LHCN-M2 (cell line): ENCODE results near the gene JAKMIP2. TPM values are rescaled to one million over a fixed set of nuclear protein-coding genes. Genes with fewer than 3 reads are reported as not detected.
"Not testable (repeated sequence)": the region's sequence is repeated elsewhere in the genome, so short reads cannot be mapped to it uniquely, and the experiment has no call there.

Experiments
- DNase-seq: peaks from one replicate; pipeline ENCODE4 v3.0.0-alpha.2; 2012; ENCODE audit warnings: low read depth
- polyA plus RNA-seq: library from polyadenylated mRNA; unstranded; fragments of >200 nt; gene quantifications from one replicate; pipeline ENCODE4 v1.2.1, GENCODE V29; 2012; ENCODE audit warnings: missing spikeins
- total RNA-seq: library from RNA; depleted of rRNA; stranded (reverse); fragments of >200 nt; gene quantifications from 2 replicates; pipeline ENCODE4 v1.2.3, GENCODE V29; 2014; rRNA removed

The JAKMIP2 gene
- total RNA-seq = 0.06 and 0.52 TPM in 2 replicates
- polyA plus RNA-seq = 0.67 TPM

- DNase-seq = peak; percentile 65
These were observed at the start of gene JAKMIP2 for GRCh38 chr5:147782110-147783028. Gene JAKMIP2, minus strand, starts transcription at chr5:147782728. Its CDS starts 110,922 bp downstream, at chr5:147671806.

GRCh38 chr5:147831465-147831864 is 48.9 kb upstream of the JAKMIP2 start, which contains the start of gene SPINK1:
Gene SPINK1, minus strand, starts transcription at chr5:147831671. Its CDS starts 94 bp downstream, at chr5:147831577.
- no peak for DNase-seq

GRCh38 chr5:147830035-147830434 is 47.5 kb upstream of the JAKMIP2 start:
- no peak for DNase-seq

- DNase-seq = not testable (repeated sequence)
These were observed 44.5 kb upstream of the JAKMIP2 start for GRCh38 chr5:147827017-147827416.

- DNase-seq = no peak
These were observed 43.8 kb upstream of the JAKMIP2 start for GRCh38 chr5:147826361-147826760.

- DNase-seq = peak; percentile 47
These were observed 40.4 kb upstream of the JAKMIP2 start for GRCh38 chr5:147822686-147823491.

GRCh38 chr5:147822222-147822621 is 39.7 kb upstream of the JAKMIP2 start:
- DNase-seq = not testable (repeated sequence)

GRCh38 chr5:147821766-147822165 is 39.2 kb upstream of the JAKMIP2 start:
- no peak for DNase-seq

GRCh38 chr5:147819261-147819770 is 36.8 kb upstream of the JAKMIP2 start:
- no peak for DNase-seq

- no peak for DNase-seq
These were observed 35.8 kb upstream of the JAKMIP2 start for GRCh38 chr5:147818290-147818689.

- no peak for DNase-seq
These were observed 31.2 kb upstream of the JAKMIP2 start for GRCh38 chr5:147813696-147814095.

GRCh38 chr5:147809830-147810666 is 27.5 kb upstream of the JAKMIP2 start:
- no peak for DNase-seq

- DNase-seq = no peak
These were observed 22.5 kb upstream of the JAKMIP2 start for GRCh38 chr5:147805030-147805454.

- no peak for DNase-seq
These were observed 21.8 kb upstream of the JAKMIP2 start for GRCh38 chr5:147804334-147804733.

GRCh38 chr5:147803926-147804325 is 21.4 kb upstream of the JAKMIP2 start:
- DNase-seq = no peak

GRCh38 chr5:147803161-147803560 is 20.6 kb upstream of the JAKMIP2 start:
- DNase-seq = not testable (repeated sequence)

- no peak for DNase-seq
These were observed 18.9 kb upstream of the JAKMIP2 start for GRCh38 chr5:147801461-147801860.

- DNase-seq = no peak
These were observed 18.0 kb upstream of the JAKMIP2 start for GRCh38 chr5:147800491-147800890.

- no peak for DNase-seq
These were observed 14.2 kb upstream of the JAKMIP2 start for GRCh38 chr5:147796556-147797308.

GRCh38 chr5:147791181-147791580 is 8.7 kb upstream of the JAKMIP2 start:
- no peak for DNase-seq
